SH-SY5Y (cell line): Measurements from ENCODE around the gene ST8SIA3.

Source experiments
- GATA2 ChIP-seq: IDR thresholded peaks from 2 replicates; pipeline ENCODE4 v1.6.1; 2011; ENCODE audit warnings: mild to moderate bottlenecking, low read depth, low read length
- GATA3 ChIP-seq: IDR thresholded peaks from 2 replicates; pipeline ENCODE4 v1.6.1; 2011; ENCODE audit warnings: low read depth, mild to moderate bottlenecking, low read length, moderate library complexity

DNA sequence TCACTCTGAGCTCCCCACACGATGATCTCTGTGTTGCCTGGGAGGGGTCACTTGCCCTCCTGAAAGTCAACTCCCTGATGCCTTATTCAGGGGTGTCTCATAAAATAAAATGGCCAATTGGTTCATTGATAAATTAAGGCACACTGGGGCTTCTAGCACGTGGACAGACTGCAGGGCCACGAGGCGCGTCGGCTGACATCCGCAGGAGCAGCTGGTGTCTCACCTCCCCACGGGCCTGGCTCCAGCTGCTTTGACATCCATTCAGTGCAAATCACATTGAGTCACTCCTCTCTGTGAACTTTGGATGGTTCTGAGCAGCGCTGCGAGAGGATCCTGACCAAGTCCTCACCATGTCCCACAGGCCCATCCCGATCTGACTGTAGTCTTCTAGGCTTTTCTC is 4.6 kb upstream of the ST8SIA3 start:
- TF ChIP-seq GATA3 (no peak), GATA2 (no peak)
